Activated naive CD8-positive, alpha-beta T cell treated with anti-CD3 and anti-CD28 coated beads, Interleukin-2, amount 50 U/mL, for 24 hours (primary cell): ENCODE results near the gene GBA2.
A peak's percentile ranks its signal among the peaks of the same experiment; 100 is the strongest.

ENCODE experiments used
- ATAC-seq: fragments of 150-1000 bp; cut with Tn5 transposase; one replicate; pipeline ENCODE4 v1.10.0; 2021
- DNase-seq: peaks from one replicate; pipeline ENCODE4 v3.0.0; 2021
- H3K27ac Mint-ChIP-seq: one replicate; pipeline ENCODE4 v1.8.0; 2021; ENCODE audit warnings: mild to moderate bottlenecking, mixed read lengths
- H3K27me3 Mint-ChIP-seq: one replicate; pipeline ENCODE4 v1.8.0; 2021; ENCODE audit warnings: mixed read lengths
- H3K36me3 Mint-ChIP-seq: one replicate; pipeline ENCODE4 v1.8.0; 2021; ENCODE audit warnings: low read depth, mixed read lengths
- H3K4me1 Mint-ChIP-seq: one replicate; pipeline ENCODE4 v1.8.0; 2021; ENCODE audit warnings: mixed read lengths
- H3K4me3 Mint-ChIP-seq: one replicate; pipeline ENCODE4 v1.8.0; 2021; ENCODE audit warnings: mild to moderate bottlenecking, moderate library complexity, mixed read lengths
- H3K9me3 Mint-ChIP-seq: one replicate; pipeline ENCODE4 v1.8.0; 2021; ENCODE audit warnings: mixed read lengths

The GBA2 gene

GRCh38 chr9:35738186-35738585, 10.8 kb downstream of the GBA2 start:
- Mint-ChIP-seq H3K27ac (no peak overlapping the region), H3K4me3 (no peak overlapping the region), H3K36me3 (peaks cover 36% of the 10 kb centered on the region), H3K4me1 (peaks cover 26% of the 10 kb centered on the region), H3K9me3 (no peaks in the 10 kb centered on the region), H3K27me3 (no peaks in the 10 kb centered on the region)
- no peak for DNase-seq
- no peak for ATAC-seq

GRCh38 chr9:35737143-35737542, 11.9 kb downstream of the GBA2 start:
- H3K9me3 Mint-ChIP-seq = no peaks in the 10 kb centered on the region
- H3K36me3 Mint-ChIP-seq = peaks cover 27% of the 10 kb centered on the region
- ATAC-seq (no peak), DNase-seq (no peak)
- H3K27me3 Mint-ChIP-seq = no peaks in the 10 kb centered on the region
- H3K27ac Mint-ChIP-seq = no peak overlapping the region
- peaks cover 25% of the 10 kb centered on the region for H3K4me1 Mint-ChIP-seq
- no peak overlapping the region for H3K4me3 Mint-ChIP-seq

GRCh38 chr9:35736201-35736633, 12.8 kb downstream of the GBA2 start:
- Mint-ChIP-seq H3K27ac (no peak overlapping the region), H3K27me3 (no peaks in the 10 kb centered on the region), H3K4me3 (no peak overlapping the region), H3K4me1 (peaks cover 17% of the 10 kb centered on the region), H3K36me3 (peaks cover 27% of the 10 kb centered on the region), H3K9me3 (no peaks in the 10 kb centered on the region)
- DNase-seq (peak; percentile 58), ATAC-seq (no peak)

- ATAC-seq (no peak), DNase-seq (no peak)
- Mint-ChIP-seq H3K36me3 (peaks cover 27% of the 10 kb centered on the region), H3K9me3 (no peaks in the 10 kb centered on the region), H3K4me1 (peaks cover 17% of the 10 kb centered on the region), H3K4me3 (peak overlapping the region; percentile 27), H3K27ac (no peak overlapping the region), H3K27me3 (no peaks in the 10 kb centered on the region)
These were observed 14.9 kb downstream of the GBA2 start for GRCh38 chr9:35734096-35734495.

- DNase-seq (peak; percentile 52), ATAC-seq (peak; percentile 8)
- H3K27me3 Mint-ChIP-seq = no peaks in the 10 kb centered on the region
- H3K36me3 Mint-ChIP-seq = peaks cover 18% of the 10 kb centered on the region
- H3K4me3 Mint-ChIP-seq = no peak overlapping the region
- H3K27ac Mint-ChIP-seq = peak overlapping the region; percentile 90
- peaks cover 17% of the 10 kb centered on the region for H3K4me1 Mint-ChIP-seq
- H3K9me3 Mint-ChIP-seq = no peaks in the 10 kb centered on the region
These were observed 16.1 kb downstream of the GBA2 start for GRCh38 chr9:35732800-35733541.

- Mint-ChIP-seq H3K36me3 (peaks cover 18% of the 10 kb centered on the region), H3K9me3 (no peaks in the 10 kb centered on the region), H3K4me1 (peaks cover 17% of the 10 kb centered on the region), H3K27me3 (no peaks in the 10 kb centered on the region), H3K27ac (peak within 1 kb of the TSS; percentile 90), H3K4me3 (no peak within 1 kb of the TSS)
- DNase-seq (peak; percentile 96), ATAC-seq (peak; percentile 93)
These were observed 16.7 kb downstream of the GBA2 start, which contains the start of the genes CREB3 and TLN1 for GRCh38 chr9:35732185-35732799. Gene CREB3, plus strand, starts transcription at chr9:35732666. Its CDS starts 107 bp downstream, at chr9:35732773. Gene TLN1, minus strand, starts transcription at chr9:35732195. Its CDS starts 6,501 bp downstream, at chr9:35725694.

- ATAC-seq (no peak), DNase-seq (no peak)
- H3K36me3 Mint-ChIP-seq = peaks cover 16% of the 10 kb centered on the region
- peak overlapping the region; percentile 90 for H3K27ac Mint-ChIP-seq
- no peaks in the 10 kb centered on the region for H3K9me3 Mint-ChIP-seq
- no peak overlapping the region for H3K4me3 Mint-ChIP-seq
- H3K4me1 Mint-ChIP-seq = peaks cover 17% of the 10 kb centered on the region
- H3K27me3 Mint-ChIP-seq = no peaks in the 10 kb centered on the region
These were observed 17.4 kb downstream of the GBA2 start for GRCh38 chr9:35731415-35732184.

- no peak for DNase-seq
- H3K36me3 Mint-ChIP-seq = peaks cover 14% of the 10 kb centered on the region
- ATAC-seq = no peak
- H3K27me3 Mint-ChIP-seq = no peaks in the 10 kb centered on the region
- peaks cover 17% of the 10 kb centered on the region for H3K4me1 Mint-ChIP-seq
- H3K4me3 Mint-ChIP-seq = no peak overlapping the region
- no peak overlapping the region for H3K27ac Mint-ChIP-seq
- H3K9me3 Mint-ChIP-seq = no peaks in the 10 kb centered on the region
These were observed 18.6 kb downstream of the GBA2 start for GRCh38 chr9:35730486-35730854.

- peaks cover 17% of the 10 kb centered on the region for H3K4me1 Mint-ChIP-seq
- H3K4me3 Mint-ChIP-seq = no peak overlapping the region
- no peaks in the 10 kb centered on the region for H3K9me3 Mint-ChIP-seq
- DNase-seq = peak; percentile 39
- no peak overlapping the region for H3K27ac Mint-ChIP-seq
- H3K27me3 Mint-ChIP-seq = no peaks in the 10 kb centered on the region
- ATAC-seq = no peak
- H3K36me3 Mint-ChIP-seq = peaks cover 16% of the 10 kb centered on the region
These were observed 19.1 kb downstream of the GBA2 start for GRCh38 chr9:35729700-35730485.

- Mint-ChIP-seq H3K36me3 (peaks cover 17% of the 10 kb centered on the region), H3K9me3 (no peaks in the 10 kb centered on the region), H3K27ac (no peak overlapping the region), H3K27me3 (no peaks in the 10 kb centered on the region), H3K4me1 (peaks cover 13% of the 10 kb centered on the region), H3K4me3 (no peak overlapping the region)
- DNase-seq (no peak), ATAC-seq (no peak)
These were observed 19.9 kb downstream of the GBA2 start for GRCh38 chr9:35729101-35729500.

- peaks cover 5% of the 10 kb centered on the region for H3K4me1 Mint-ChIP-seq
- no peak overlapping the region for H3K4me3 Mint-ChIP-seq
- no peaks in the 10 kb centered on the region for H3K9me3 Mint-ChIP-seq
- H3K27me3 Mint-ChIP-seq = no peaks in the 10 kb centered on the region
- ATAC-seq (peak; percentile 11), DNase-seq (peak; percentile 61)
- H3K36me3 Mint-ChIP-seq = peaks cover 16% of the 10 kb centered on the region
- no peak overlapping the region for H3K27ac Mint-ChIP-seq
These were observed 20.7 kb downstream of the GBA2 start for GRCh38 chr9:35728041-35728971.

- no peak for DNase-seq
- Mint-ChIP-seq H3K4me1 (no peaks in the 10 kb centered on the region), H3K9me3 (no peaks in the 10 kb centered on the region), H3K27me3 (no peaks in the 10 kb centered on the region), H3K36me3 (peaks cover 19% of the 10 kb centered on the region), H3K27ac (no peak overlapping the region), H3K4me3 (no peak overlapping the region)
- ATAC-seq = no peak
These were observed 21.4 kb downstream of the GBA2 start for GRCh38 chr9:35727676-35728040.

- H3K4me1 Mint-ChIP-seq = no peaks in the 10 kb centered on the region
- peak; percentile 22 for DNase-seq
- no peaks in the 10 kb centered on the region for H3K9me3 Mint-ChIP-seq
- ATAC-seq = peak; percentile 9
- H3K4me3 Mint-ChIP-seq = peak overlapping the region; percentile 56
- peak overlapping the region; percentile 36 for H3K27ac Mint-ChIP-seq
- H3K36me3 Mint-ChIP-seq = peaks cover 25% of the 10 kb centered on the region
- H3K27me3 Mint-ChIP-seq = no peaks in the 10 kb centered on the region
These were observed 22.1 kb downstream of the GBA2 start for GRCh38 chr9:35726931-35727330.
